Activated gamma-delta T cell treated with anti-CD3 and anti-CD28 coated beads, Interleukin-2, amount 50 U/mL, for 16 hours (primary cell): ENCODE data around the gene RPS14.

Experiments used
- DNase-seq: peaks from one replicate; pipeline ENCODE4 v3.0.0-alpha.2; 2020; ENCODE audit warnings: low read depth

RPS14 gene

GRCh38 chr5:150398722-150399523 lies 50.6 kb downstream of the RPS14 start:
- DNase-seq: no peak

- no peak for DNase-seq
These were observed 51.5 kb downstream of the RPS14 start for GRCh38 chr5:150397782-150398721.

- DNase-seq: no peak
These were observed 52.3 kb downstream of the RPS14 start for GRCh38 chr5:150397146-150397781.

- DNase-seq: no peak
These were observed 53.3 kb downstream of the RPS14 start for GRCh38 chr5:150396267-150396666.

GRCh38 chr5:150395688-150395975 lies 53.9 kb downstream of the RPS14 start:
- DNase-seq: no peak

GRCh38 chr5:150394912-150395687 lies 54.4 kb downstream of the RPS14 start:
- no peak for DNase-seq

- no peak for DNase-seq
These were observed 55.4 kb downstream of the RPS14 start for GRCh38 chr5:150394131-150394530.

GRCh38 chr5:150393096-150393645 lies 56.4 kb downstream of the RPS14 start:
- no peak for DNase-seq

- DNase-seq: no peak
These were observed 56.9 kb downstream of the RPS14 start for GRCh38 chr5:150392680-150393079.
